HEK293 (cell line): Measurements from ENCODE around the gene FUBP1.

Experiments
- BCL11B ChIP-seq: fragments of 450-650 bp; formaldehyde crosslinking; IDR thresholded peaks from 2 replicates; pipeline ENCODE4 v1.5.1; 2016; ENCODE audit warnings: low read depth, missing biosample characterization, missing genetic modification characterization
- GLIS1 ChIP-seq: fragments of 450-650 bp; formaldehyde crosslinking; IDR thresholded peaks from 2 replicates; pipeline ENCODE4 v1.5.1; 2016; ENCODE audit warnings: missing biosample characterization, missing genetic modification characterization
- KLF7 ChIP-seq: fragments of 450-650 bp; formaldehyde crosslinking; IDR thresholded peaks from 2 replicates; pipeline ENCODE4 v1.5.1; 2016; ENCODE audit warnings: missing biosample characterization, missing genetic modification characterization, borderline replicate concordance
- KLF9 ChIP-seq: fragments of 450-650 bp; formaldehyde crosslinking; IDR thresholded peaks from 2 replicates; pipeline ENCODE4 v1.5.1; 2016; ENCODE audit warnings: missing biosample characterization, missing genetic modification characterization, low read depth
- RBAK ChIP-seq: fragments of 450-650 bp; formaldehyde crosslinking; IDR thresholded peaks from 2 replicates; pipeline ENCODE4 v1.5.1; 2016; ENCODE audit warnings: missing biosample characterization, missing genetic modification characterization
- REPIN1 ChIP-seq: fragments of 450-650 bp; formaldehyde crosslinking; IDR thresholded peaks from 2 replicates; pipeline ENCODE4 v1.5.1; 2017; ENCODE audit warnings: missing biosample characterization, missing genetic modification characterization, low read depth
- SP3 ChIP-seq: fragments of 450-650 bp; formaldehyde crosslinking; IDR thresholded peaks from 2 replicates; pipeline ENCODE4 v1.5.1; 2016; ENCODE audit warnings: missing biosample characterization, missing genetic modification characterization
- WT1 ChIP-seq: fragments of 450-650 bp; formaldehyde crosslinking; IDR thresholded peaks from 2 replicates; pipeline ENCODE4 v1.5.1; 2016; ENCODE audit warnings: missing biosample characterization, missing genetic modification characterization
- ZBTB8A ChIP-seq: fragments of 450-650 bp; formaldehyde crosslinking; IDR thresholded peaks from 2 replicates; pipeline ENCODE4 v1.5.1; 2016; ENCODE audit warnings: missing biosample characterization, missing genetic modification characterization
- ZFP37 ChIP-seq: fragments of 450-650 bp; formaldehyde crosslinking; IDR thresholded peaks from 2 replicates; pipeline ENCODE4 v1.5.1; 2016; ENCODE audit warnings: missing biosample characterization, missing genetic modification characterization
- ZNF140 ChIP-seq: fragments of 450-650 bp; formaldehyde crosslinking; IDR thresholded peaks from 2 replicates; pipeline ENCODE4 v1.5.1; 2016; ENCODE audit warnings: missing biosample characterization, missing genetic modification characterization
- ZNF146 ChIP-seq: fragments of 450-650 bp; formaldehyde crosslinking; IDR thresholded peaks from 2 replicates; pipeline ENCODE4 v1.5.1; 2016; ENCODE audit warnings: missing biosample characterization, missing genetic modification characterization
- ZNF157 ChIP-seq: fragments of 450-650 bp; formaldehyde crosslinking; IDR thresholded peaks from 2 replicates; pipeline ENCODE4 v1.5.1; 2016; ENCODE audit warnings: missing biosample characterization, missing genetic modification characterization
- ZNF2 ChIP-seq: fragments of 450-650 bp; formaldehyde crosslinking; IDR thresholded peaks from 2 replicates; pipeline ENCODE4 v1.5.1; 2016; ENCODE audit warnings: missing biosample characterization, missing genetic modification characterization
- ZNF24 ChIP-seq: fragments of 450-650 bp; formaldehyde crosslinking; IDR thresholded peaks from 2 replicates; pipeline ENCODE4 v1.5.1; 2016; ENCODE audit warnings: missing biosample characterization, missing genetic modification characterization
- ZNF311 ChIP-seq: fragments of 450-650 bp; formaldehyde crosslinking; IDR thresholded peaks from 2 replicates; pipeline ENCODE4 v1.5.1; 2017; ENCODE audit warnings: missing biosample characterization, missing genetic modification characterization, borderline replicate concordance
- ZNF600 ChIP-seq: fragments of 450-650 bp; formaldehyde crosslinking; IDR thresholded peaks from 2 replicates; pipeline ENCODE4 v1.5.1; 2016; ENCODE audit warnings: missing biosample characterization, missing genetic modification characterization
- ZNF629 ChIP-seq: fragments of 450-650 bp; formaldehyde crosslinking; IDR thresholded peaks from 2 replicates; pipeline ENCODE4 v1.5.1; 2017; ENCODE audit warnings: missing biosample characterization, missing genetic modification characterization
- ZNF76 ChIP-seq: fragments of 450-650 bp; formaldehyde crosslinking; IDR thresholded peaks from 2 replicates; pipeline ENCODE4; 2016; ENCODE audit warnings: low read depth, missing biosample characterization, missing genetic modification characterization, borderline replicate concordance
- TF ChIP-seq, protein P1 (sequence below): fragments of 450-650 bp; IDR thresholded peaks from 2 replicates; pipeline ENCODE4 v1.5.1; 2018; ENCODE audit warnings: missing biosample characterization, mild to moderate bottlenecking, missing genetic modification characterization
- TF ChIP-seq, protein P2 (sequence below): fragments of 450-650 bp; formaldehyde crosslinking; conservative IDR thresholded peaks from 2 replicates; pipeline ENCODE4 v1.5.1; 2016; ENCODE audit warnings: low read depth, missing biosample characterization, missing genetic modification characterization
- TF ChIP-seq, protein P3 (sequence below): fragments of 450-650 bp; formaldehyde crosslinking; IDR thresholded peaks from 2 replicates; pipeline ENCODE4 v1.5.1; 2016; ENCODE audit warnings: missing biosample characterization, missing genetic modification characterization
- TF ChIP-seq, protein P4 (sequence below): fragments of 450-650 bp; formaldehyde crosslinking; IDR thresholded peaks from 2 replicates; pipeline ENCODE4 v1.5.1; 2016; ENCODE audit warnings: missing biosample characterization, missing genetic modification characterization
- TF ChIP-seq, protein P5 (sequence below): fragments of 450-650 bp; formaldehyde crosslinking; IDR thresholded peaks from 2 replicates; pipeline ENCODE4 v1.5.1; 2016; ENCODE audit warnings: missing biosample characterization, missing genetic modification characterization

FUBP1 gene

DNA sequence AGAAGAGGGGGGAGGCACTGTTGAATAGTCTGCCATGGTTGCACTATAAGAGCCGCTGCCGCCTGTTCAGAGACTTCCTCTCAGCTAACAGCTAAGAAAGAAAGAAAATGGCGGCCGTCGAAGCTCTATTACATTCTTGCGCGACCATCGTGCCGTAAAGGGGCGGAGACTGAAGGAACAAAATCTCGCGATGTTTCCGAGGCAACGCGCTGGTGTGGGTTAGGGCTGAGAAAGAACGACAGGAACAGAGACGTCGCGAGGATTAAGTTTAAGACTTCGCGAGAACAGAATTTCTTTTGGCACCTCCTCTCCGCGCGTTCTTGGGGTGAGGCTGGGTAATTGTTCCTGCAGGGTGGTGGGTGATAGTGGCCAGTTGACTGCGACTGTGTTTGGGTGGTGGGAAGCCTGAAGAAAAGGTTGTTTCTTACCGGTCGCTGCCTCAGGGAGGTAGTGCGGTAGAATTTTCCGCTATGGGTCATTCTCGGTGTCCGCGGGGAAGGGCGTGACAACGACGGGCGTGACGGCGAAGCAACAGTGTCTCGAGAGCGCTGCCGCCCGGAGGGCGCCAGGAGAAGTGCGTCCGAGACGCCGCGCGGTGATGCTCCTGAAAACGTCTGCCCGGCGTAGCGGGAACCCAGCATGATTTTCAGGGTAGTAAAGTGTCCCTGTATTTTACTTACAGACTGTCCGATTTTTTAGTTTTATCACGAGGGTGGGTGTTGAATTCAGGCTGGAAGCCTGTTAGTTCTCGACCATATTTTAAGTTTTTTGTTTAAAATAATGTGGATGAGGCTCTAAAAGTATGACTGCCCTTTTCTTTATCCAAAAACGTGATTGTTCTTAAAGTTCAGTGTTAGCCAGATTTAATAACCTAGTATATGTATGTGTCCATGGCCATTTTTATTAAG is at the start of gene FUBP1 (continued):
- TF ChIP-seq BCL11B (tag by site-specific recombination) (peak; percentile 77), ZNF629 (tag by site-specific recombination) (peak; percentile 83), ZNF76 (tag by site-specific recombination) (peak; percentile 89), ZNF311 (tag by site-specific recombination) (no peak), ZNF600 (tag by site-specific recombination) (peak; percentile 70), ZBTB8A (tag by site-specific recombination) (peak; percentile 98), ZNF157 (tag by site-specific recombination) (no peak), GLIS1 (tag by site-specific recombination) (0 out of 2 replicates have a peak, but pooled peaks have one; percentile 44), ZFP37 (peak; percentile 91), WT1 (tag by site-specific recombination) (peak; percentile 62), ZNF2 (tag by site-specific recombination) (peak; percentile 94), ZNF140 (tag by site-specific recombination) (no peak), RBAK (no peak), REPIN1 (tag by site-specific recombination) (peak; percentile 82; the same call in 1 of the 2 replicates), ZNF146 (peak; percentile 42; the same call in 1 of the 2 replicates), KLF9 (tag by site-specific recombination) (peak; percentile 96), ZNF24 (tag by site-specific recombination) (peak; percentile 77), KLF7 (tag by site-specific recombination) (peak; percentile 94), SP3 (tag by site-specific recombination) (peak; percentile 72)
- TF ChIP-seq, protein P1, sequence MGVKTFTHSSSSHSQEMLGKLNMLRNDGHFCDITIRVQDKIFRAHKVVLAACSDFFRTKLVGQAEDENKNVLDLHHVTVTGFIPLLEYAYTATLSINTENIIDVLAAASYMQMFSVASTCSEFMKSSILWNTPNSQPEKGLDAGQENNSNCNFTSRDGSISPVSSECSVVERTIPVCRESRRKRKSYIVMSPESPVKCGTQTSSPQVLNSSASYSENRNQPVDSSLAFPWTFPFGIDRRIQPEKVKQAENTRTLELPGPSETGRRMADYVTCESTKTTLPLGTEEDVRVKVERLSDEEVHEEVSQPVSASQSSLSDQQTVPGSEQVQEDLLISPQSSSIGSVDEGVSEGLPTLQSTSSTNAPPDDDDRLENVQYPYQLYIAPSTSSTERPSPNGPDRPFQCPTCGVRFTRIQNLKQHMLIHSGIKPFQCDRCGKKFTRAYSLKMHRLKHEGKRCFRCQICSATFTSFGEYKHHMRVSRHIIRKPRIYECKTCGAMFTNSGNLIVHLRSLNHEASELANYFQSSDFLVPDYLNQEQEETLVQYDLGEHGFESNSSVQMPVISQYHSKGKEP, result no peak
- TF ChIP-seq, protein P2, sequence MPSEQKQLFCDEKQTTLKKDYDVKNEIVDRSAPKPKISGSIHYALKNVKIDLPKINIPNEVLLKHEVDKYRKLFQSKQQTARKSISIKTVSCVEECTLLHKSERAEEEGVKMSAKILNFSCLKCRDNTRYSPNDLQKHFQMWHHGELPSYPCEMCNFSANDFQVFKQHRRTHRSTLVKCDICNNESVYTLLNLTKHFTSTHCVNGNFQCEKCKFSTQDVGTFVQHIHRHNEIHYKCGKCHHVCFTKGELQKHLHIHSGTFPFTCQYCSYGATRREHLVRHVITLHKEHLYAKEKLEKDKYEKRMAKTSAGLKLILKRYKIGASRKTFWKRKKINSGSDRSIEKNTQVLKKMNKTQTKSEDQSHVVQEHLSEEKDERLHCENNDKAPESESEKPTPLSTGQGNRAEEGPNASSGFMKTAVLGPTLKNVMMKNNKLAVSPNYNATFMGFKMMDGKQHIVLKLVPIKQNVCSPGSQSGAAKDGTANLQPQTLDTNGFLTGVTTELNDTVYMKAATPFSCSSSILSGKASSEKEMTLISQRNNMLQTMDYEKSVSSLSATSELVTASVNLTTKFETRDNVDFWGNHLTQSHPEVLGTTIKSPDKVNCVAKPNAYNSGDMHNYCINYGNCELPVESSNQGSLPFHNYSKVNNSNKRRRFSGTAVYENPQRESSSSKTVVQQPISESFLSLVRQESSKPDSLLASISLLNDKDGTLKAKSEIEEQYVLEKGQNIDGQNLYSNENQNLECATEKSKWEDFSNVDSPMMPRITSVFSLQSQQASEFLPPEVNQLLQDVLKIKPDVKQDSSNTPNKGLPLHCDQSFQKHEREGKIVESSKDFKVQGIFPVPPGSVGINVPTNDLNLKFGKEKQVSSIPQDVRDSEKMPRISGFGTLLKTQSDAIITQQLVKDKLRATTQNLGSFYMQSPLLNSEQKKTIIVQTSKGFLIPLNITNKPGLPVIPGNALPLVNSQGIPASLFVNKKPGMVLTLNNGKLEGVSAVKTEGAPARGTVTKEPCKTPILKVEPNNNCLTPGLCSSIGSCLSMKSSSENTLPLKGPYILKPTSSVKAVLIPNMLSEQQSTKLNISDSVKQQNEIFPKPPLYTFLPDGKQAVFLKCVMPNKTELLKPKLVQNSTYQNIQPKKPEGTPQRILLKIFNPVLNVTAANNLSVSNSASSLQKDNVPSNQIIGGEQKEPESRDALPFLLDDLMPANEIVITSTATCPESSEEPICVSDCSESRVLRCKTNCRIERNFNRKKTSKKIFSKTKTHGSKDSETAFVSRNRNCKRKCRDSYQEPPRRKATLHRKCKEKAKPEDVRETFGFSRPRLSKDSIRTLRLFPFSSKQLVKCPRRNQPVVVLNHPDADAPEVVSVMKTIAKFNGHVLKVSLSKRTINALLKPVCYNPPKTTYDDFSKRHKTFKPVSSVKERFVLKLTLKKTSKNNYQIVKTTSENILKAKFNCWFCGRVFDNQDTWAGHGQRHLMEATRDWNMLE, result peak; percentile 49; the same call in 1 of the 2 replicates
- TF ChIP-seq, protein P3, sequence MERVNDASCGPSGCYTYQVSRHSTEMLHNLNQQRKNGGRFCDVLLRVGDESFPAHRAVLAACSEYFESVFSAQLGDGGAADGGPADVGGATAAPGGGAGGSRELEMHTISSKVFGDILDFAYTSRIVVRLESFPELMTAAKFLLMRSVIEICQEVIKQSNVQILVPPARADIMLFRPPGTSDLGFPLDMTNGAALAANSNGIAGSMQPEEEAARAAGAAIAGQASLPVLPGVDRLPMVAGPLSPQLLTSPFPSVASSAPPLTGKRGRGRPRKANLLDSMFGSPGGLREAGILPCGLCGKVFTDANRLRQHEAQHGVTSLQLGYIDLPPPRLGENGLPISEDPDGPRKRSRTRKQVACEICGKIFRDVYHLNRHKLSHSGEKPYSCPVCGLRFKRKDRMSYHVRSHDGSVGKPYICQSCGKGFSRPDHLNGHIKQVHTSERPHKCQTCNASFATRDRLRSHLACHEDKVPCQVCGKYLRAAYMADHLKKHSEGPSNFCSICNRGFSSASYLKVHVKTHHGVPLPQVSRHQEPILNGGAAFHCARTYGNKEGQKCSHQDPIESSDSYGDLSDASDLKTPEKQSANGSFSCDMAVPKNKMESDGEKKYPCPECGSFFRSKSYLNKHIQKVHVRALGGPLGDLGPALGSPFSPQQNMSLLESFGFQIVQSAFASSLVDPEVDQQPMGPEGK (tag by site-specific recombination), result peak; percentile 73
- TF ChIP-seq, protein P4, sequence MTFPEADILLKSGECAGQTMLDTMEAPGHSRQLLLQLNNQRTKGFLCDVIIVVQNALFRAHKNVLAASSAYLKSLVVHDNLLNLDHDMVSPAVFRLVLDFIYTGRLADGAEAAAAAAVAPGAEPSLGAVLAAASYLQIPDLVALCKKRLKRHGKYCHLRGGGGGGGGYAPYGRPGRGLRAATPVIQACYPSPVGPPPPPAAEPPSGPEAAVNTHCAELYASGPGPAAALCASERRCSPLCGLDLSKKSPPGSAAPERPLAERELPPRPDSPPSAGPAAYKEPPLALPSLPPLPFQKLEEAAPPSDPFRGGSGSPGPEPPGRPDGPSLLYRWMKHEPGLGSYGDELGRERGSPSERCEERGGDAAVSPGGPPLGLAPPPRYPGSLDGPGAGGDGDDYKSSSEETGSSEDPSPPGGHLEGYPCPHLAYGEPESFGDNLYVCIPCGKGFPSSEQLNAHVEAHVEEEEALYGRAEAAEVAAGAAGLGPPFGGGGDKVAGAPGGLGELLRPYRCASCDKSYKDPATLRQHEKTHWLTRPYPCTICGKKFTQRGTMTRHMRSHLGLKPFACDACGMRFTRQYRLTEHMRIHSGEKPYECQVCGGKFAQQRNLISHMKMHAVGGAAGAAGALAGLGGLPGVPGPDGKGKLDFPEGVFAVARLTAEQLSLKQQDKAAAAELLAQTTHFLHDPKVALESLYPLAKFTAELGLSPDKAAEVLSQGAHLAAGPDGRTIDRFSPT (tag by site-specific recombination), result peak; percentile 35; the same call in 1 of the 2 replicates
- TF ChIP-seq, protein P5, sequence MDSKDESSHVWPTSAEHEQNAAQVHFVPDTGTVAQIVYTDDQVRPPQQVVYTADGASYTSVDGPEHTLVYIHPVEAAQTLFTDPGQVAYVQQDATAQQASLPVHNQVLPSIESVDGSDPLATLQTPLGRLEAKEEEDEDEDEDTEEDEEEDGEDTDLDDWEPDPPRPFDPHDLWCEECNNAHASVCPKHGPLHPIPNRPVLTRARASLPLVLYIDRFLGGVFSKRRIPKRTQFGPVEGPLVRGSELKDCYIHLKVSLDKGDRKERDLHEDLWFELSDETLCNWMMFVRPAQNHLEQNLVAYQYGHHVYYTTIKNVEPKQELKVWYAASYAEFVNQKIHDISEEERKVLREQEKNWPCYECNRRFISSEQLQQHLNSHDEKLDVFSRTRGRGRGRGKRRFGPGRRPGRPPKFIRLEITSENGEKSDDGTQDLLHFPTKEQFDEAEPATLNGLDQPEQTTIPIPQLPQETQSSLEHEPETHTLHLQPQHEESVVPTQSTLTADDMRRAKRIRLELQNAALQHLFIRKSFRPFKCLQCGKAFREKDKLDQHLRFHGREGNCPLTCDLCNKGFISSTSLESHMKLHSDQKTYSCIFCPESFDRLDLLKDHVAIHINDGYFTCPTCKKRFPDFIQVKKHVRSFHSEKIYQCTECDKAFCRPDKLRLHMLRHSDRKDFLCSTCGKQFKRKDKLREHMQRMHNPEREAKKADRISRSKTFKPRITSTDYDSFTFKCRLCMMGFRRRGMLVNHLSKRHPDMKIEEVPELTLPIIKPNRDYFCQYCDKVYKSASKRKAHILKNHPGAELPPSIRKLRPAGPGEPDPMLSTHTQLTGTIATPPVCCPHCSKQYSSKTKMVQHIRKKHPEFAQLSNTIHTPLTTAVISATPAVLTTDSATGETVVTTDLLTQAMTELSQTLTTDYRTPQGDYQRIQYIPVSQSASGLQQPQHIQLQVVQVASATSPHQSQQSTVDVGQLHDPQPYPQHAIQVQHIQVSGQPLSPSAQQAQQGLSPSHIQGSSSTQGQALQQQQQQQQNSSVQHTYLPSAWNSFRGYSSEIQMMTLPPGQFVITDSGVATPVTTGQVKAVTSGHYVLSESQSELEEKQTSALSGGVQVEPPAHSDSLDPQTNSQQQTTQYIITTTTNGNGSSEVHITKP (tag by site-specific recombination), result peak; percentile 78
- TF ChIP-seq, all 188 proteins: peak for 72
